ENCODE results near the gene CD99L2. TPM values are rescaled to one million over a fixed set of nuclear protein-coding genes. Genes with fewer than 3 reads are reported as not detected.

The CD99L2 gene
- total and polyA plus RNA-seq, 4 experiments from 2014 or later = 10.0 to 17.3 (median 14.5) TPM

DNA sequence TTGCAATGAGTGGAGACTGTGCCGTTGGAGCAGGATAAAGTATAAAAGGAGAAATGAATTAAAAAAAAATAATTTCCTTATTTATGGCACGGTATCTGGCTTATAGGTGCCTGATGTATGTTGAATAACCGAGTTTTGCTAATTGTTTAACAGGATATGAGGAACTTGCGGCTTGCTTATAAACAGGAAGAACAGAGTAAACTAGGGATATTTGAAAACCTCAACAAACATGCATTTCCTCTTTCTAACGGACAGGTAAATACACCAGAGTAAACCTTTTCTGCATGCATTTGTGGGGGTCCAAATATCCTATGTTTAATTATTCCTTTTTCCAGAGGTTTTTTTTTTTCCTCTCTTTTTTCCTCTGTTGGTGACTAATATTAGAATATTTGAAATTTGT is 168.5 kb downstream of the CD99L2 start:
- Mint-ChIP-seq H3K9me3 (no peaks in the 10 kb centered on the region), H3K4me1 (peaks cover 5 to 17% (median 11%) of the 10 kb centered on the region in 4 donors), H3K27me3 (no peaks in the 10 kb centered on the region), H3K36me3 (peaks cover 20 to 69% of the 10 kb centered on the region in 2 donors), H3K4me3 (no peak overlapping the region), H3K27ac (no peak overlapping the region)
- CTCF ChIA-PET (ENCODE audit: partially characterized antibody) = no interaction called here
- intact Hi-C loops (cut with micrococcal nuclease) = no loop called here
- Histone ChIP-seq H3K27ac (ENCODE audit: low read depth, low read length) (no peak overlapping the region), H3K9me3 (ENCODE audit: control insufficient read depth in 1 of 2, low read length in 2 of 2) (no peaks in the 10 kb centered on the region), H3K36me3 (ENCODE audit: insufficient read depth, low read length) (peaks cover 40% of the 10 kb centered on the region), H3K4me1 (ENCODE audit: insufficient read depth, low read length) (no peaks in the 10 kb centered on the region), H3K27me3 (ENCODE audit: insufficient read depth, low read length) (no peaks in the 10 kb centered on the region), H3K4me3 (ENCODE audit: low read length in 2 of 2) (no peak overlapping the region)
- no peak for DNase-seq
- POLR2A ChIA-PET (ENCODE audit: partially characterized antibody) = no interaction called here

GRCh38 chrX:150719621-150720020 is 178.8 kb downstream of the CD99L2 start:
- H3K36me3 Mint-ChIP-seq = peaks cover 3 to 24% of the 10 kb centered on the region in 2 donors
- peaks cover 16 to 35% (median 27%) of the 10 kb centered on the region in 4 donors for H3K4me1 Mint-ChIP-seq
- DNase-seq = no peak
- ChIA-PET POLR2A (ENCODE audit: partially characterized antibody) (no interaction called here), CTCF (ENCODE audit: partially characterized antibody) (interaction anchor here (0.8 to 8.1 kb wide), 7 partner anchors 23 to 43 kb away, joined by 3 to 128 read pairs (median 3); partner anchors contain the start of gene MTMR1)
- H3K27me3 Mint-ChIP-seq = no peaks in the 10 kb centered on the region
- no peak overlapping the region for H3K4me3 Mint-ChIP-seq
- Histone ChIP-seq H3K36me3 (ENCODE audit: insufficient read depth, low read length) (no peaks in the 10 kb centered on the region), H3K4me3 (ENCODE audit: low read length in 2 of 2) (no peak overlapping the region), H3K27me3 (ENCODE audit: insufficient read depth, low read length) (no peaks in the 10 kb centered on the region), H3K9me3 (ENCODE audit: control insufficient read depth in 1 of 2, low read length in 2 of 2) (no peaks in the 10 kb centered on the region), H3K4me1 (ENCODE audit: insufficient read depth, low read length) (no peaks in the 10 kb centered on the region), H3K27ac (ENCODE audit: low read depth, low read length) (no peak overlapping the region)
- intact Hi-C loops (cut with micrococcal nuclease) = no loop called here
- H3K27ac Mint-ChIP-seq = peak overlapping the region in 1 of 7 donors; percentile 9
- H3K9me3 Mint-ChIP-seq = no peaks in the 10 kb centered on the region

Other genes with a start within 250 kb of the CD99L2 start
- 10 to 100 TPM; 31.5 to 37.6 TPM for gene MTMR1, start 205.3 kb downstream of the CD99L2 start, total RNA-seq
- 10 to 100 TPM; 15.1 to 27.6 TPM for gene MTMR1, start 205.3 kb downstream of the CD99L2 start, polyA plus RNA-seq
- 1 to 10 TPM; 1.7 to 1.9 TPM for gene HMGB3, start 84.7 kb upstream of the CD99L2 start, total RNA-seq
- 1 to 10 TPM in 1 of 2 donors, under 1 TPM in 1; 0.67 to 1.3 TPM for gene HMGB3, start 84.7 kb upstream of the CD99L2 start, polyA plus RNA-seq

Measured in CD4-positive, alpha-beta memory T cell (primary cell).